SU-DHL-6 (cell line): ENCODE data around the gene CAMSAP3.

Experiments used
- H2AFZ ChIP-seq: fragments of 200-600 bp; sonication (generic); 2 replicates; pipeline ENCODE4 v1.6.1; 2014; ENCODE audit warnings: low read depth, mild to moderate bottlenecking, moderate library complexity, mixed read lengths, antibody characterized with exemption, low read length; ENCODE audit not compliant: severe bottlenecking
- H3F3A ChIP-seq: fragments of 200-600 bp; shearing (Covaris generic); 2 replicates; pipeline ENCODE4 v1.6.0; 2016; ENCODE audit warnings: antibody characterized with exemption, mild to moderate bottlenecking; ENCODE audit not compliant: insufficient read depth
- H3K27ac ChIP-seq: fragments of 200-600 bp; sonication (generic); 2 replicates; pipeline ENCODE4 v1.5.1; 2016; ENCODE audit warnings: low read depth, mild to moderate bottlenecking, low read length, moderate library complexity, mixed read lengths
- H3K27me3 ChIP-seq: fragments of 200-600 bp; sonication (generic), shearing (Covaris generic); 2 replicates; pipeline ENCODE4 v1.6.0; 2014; ENCODE audit warnings: mild to moderate bottlenecking, low read length
- H3K36me3 ChIP-seq: fragments of 200-600 bp; sonication (generic); 2 replicates; pipeline ENCODE4 v1.6.1; 2014; ENCODE audit warnings: mild to moderate bottlenecking, low read length, mixed read lengths
- H3K4me2 ChIP-seq: fragments of 300-600, 200-600 bp; shearing (Covaris generic), sonication (generic); 2 replicates; pipeline ENCODE4 v1.6.0; 2014; ENCODE audit warnings: low read length, low read depth, mild to moderate bottlenecking; ENCODE audit not compliant: poor library complexity, severe bottlenecking
- H3K4me3 ChIP-seq: fragments of 200-600 bp; sonication (generic); 2 replicates; pipeline ENCODE4 v1.5.1; 2014; ENCODE audit warnings: antibody characterized with exemption, low read length, mild to moderate bottlenecking, mixed read lengths; ENCODE audit not compliant: insufficient read depth, poor library complexity, severe bottlenecking
- H3K79me2 ChIP-seq: fragments of 200-600 bp; sonication (generic); 2 replicates; pipeline ENCODE4 v1.6.1; 2014; ENCODE audit warnings: mild to moderate bottlenecking, low read length, moderate library complexity; ENCODE audit not compliant: insufficient read depth
- H3K9ac ChIP-seq: fragments of 200-600 bp; sonication (generic); 2 replicates; pipeline ENCODE4 v1.7.0; 2014; ENCODE audit warnings: mild to moderate bottlenecking, low read length
- H3K9me2 ChIP-seq: fragments of 200-600 bp; sonication (generic); replicated peaks from 2 replicates; pipeline ENCODE4 v1.6.1; 2014; ENCODE audit warnings: low read length; ENCODE audit not compliant: insufficient read depth
- H3K9me3 ChIP-seq: fragments of 200-600 bp; sonication (generic); 2 replicates; pipeline ENCODE4 v1.6.1; 2014; ENCODE audit warnings: low read length, mixed read lengths; ENCODE audit not compliant: insufficient read depth
- H4K20me1 ChIP-seq: fragments of 200-600 bp; sonication (generic); 2 replicates; pipeline ENCODE4 v1.6.1; 2014; ENCODE audit warnings: low read depth, mild to moderate bottlenecking, antibody characterized with exemption, low read length, moderate library complexity, mixed read lengths
- CTCF ChIP-seq: fragments of 200-600 bp; sonication (generic); IDR thresholded peaks from one replicate; pipeline ENCODE4 v1.5.1; 2017; ENCODE audit warnings: antibody characterized with exemption, mild to moderate bottlenecking, low read length, moderate library complexity; ENCODE audit not compliant: insufficient read depth, poor library complexity, severe bottlenecking
- EZH2phosphoT487 ChIP-seq: fragments of 200-600 bp; sonication (generic), shearing (Covaris generic); conservative IDR thresholded peaks from 2 replicates; pipeline ENCODE4 v1.6.1; 2018; ENCODE audit warnings: mild to moderate bottlenecking, antibody characterized with exemption, low read length, moderate library complexity, mixed read lengths

CAMSAP3 gene

GRCh38 chr19:7663706-7664105 lies 68.0 kb downstream of the CAMSAP3 start:
- TF ChIP-seq EZH2phosphoT487 (no peak), CTCF (no peak)
- Histone ChIP-seq H3K4me2 (no peak overlapping the region), H3K27me3 (no peaks in the 10 kb centered on the region)

DNA sequence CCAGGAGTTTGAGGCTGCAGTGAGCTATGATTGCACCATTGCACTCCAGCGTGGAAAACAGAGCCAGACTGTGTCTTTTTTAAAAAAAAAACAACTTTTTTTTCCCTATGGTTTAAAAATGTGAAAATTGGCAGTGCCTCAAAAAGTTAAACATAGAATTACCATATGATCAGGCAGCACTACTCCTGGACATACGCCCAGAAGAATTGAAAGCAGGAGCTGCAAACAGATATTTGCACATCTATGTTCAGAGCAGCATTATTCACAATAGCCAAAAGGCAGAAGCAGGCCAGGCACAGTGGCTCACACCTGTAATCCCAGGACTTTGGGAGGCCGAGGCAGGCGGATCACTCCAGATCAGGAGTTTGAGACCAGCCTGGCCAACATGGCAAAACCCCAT lies 69.4 kb downstream of the CAMSAP3 start:
- Histone ChIP-seq H2AFZ (no peak overlapping the region), H3K9ac (no peak overlapping the region), H3K27ac (no peak overlapping the region), H3K9me2 (no peaks in the 10 kb centered on the region), H3K27me3 (no peaks in the 10 kb centered on the region), H3K79me2 (no peaks in the 10 kb centered on the region), H4K20me1 (no peaks in the 10 kb centered on the region), H3K4me3 (no peak overlapping the region), H3K9me3 (no peaks in the 10 kb centered on the region), H3K36me3 (no peaks in the 10 kb centered on the region), H3F3A (no peaks in the 10 kb centered on the region), H3K4me2 (no peak overlapping the region)
- no peak for TF ChIP-seq CTCF
- TF ChIP-seq EZH2phosphoT487, result no peak

More at GRCh38 chr19:7663706-7664105, 68.0 kb downstream of the CAMSAP3 start:
- Histone ChIP-seq H2AFZ (no peak overlapping the region), H3K9me2 (no peaks in the 10 kb centered on the region), H3K27ac (no peak overlapping the region), H3K36me3 (no peaks in the 10 kb centered on the region), H4K20me1 (no peaks in the 10 kb centered on the region), H3K9ac (no peak overlapping the region), H3F3A (no peaks in the 10 kb centered on the region), H3K9me3 (no peaks in the 10 kb centered on the region), H3K4me3 (no peak overlapping the region), H3K79me2 (no peaks in the 10 kb centered on the region)
